ENCODE data around the gene PHACTR1.

PHACTR1 gene

GRCh38 chr6:13094781-13095425, 378.3 kb downstream of the PHACTR1 start:
- Histone ChIP-seq H3K36me3 (no peaks in the 10 kb centered on the region), H3K27me3 (no peaks in the 10 kb centered on the region), H3K4me1 (ENCODE audit: control insufficient read depth in 1 of 2, insufficient read depth in 1 of 2, low read depth in 1 of 2, low read length in 1 of 2) (no peaks in the 10 kb centered on the region), H3K27ac (no peak overlapping the region), H3K9me3 (no peaks in the 10 kb centered on the region), H3K4me3 (ENCODE audit: low read depth in 1 of 2, low read length in 1 of 2) (no peak overlapping the region)
- TF ChIP-seq CTCF (IDR thresholded peaks at IDR 0.05): no peak

DNA sequence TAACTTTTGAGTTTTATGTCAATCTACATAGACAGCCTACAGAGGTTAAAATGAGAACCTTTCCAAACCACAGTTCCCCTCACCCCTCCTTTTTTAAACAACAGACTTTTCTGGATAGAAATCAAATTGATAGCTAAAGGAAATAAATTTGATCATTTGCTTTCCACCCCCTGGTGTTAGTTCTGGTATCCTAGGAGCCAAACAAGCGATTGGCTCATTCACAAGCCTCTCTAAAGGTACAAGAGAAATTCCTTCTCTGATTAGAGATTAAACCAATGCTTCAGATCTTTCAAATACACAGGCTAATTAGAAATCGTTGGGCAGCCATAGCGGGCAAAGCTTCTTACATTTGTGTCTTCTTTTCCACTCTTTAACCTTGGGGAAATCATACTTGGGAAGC, 379.5 kb downstream of the PHACTR1 start:
- Histone ChIP-seq H3K4me3 (ENCODE audit: low read depth in 1 of 2, low read length in 1 of 2) (no peak overlapping the region), H3K27ac (no peak overlapping the region), H3K4me1 (ENCODE audit: control insufficient read depth in 1 of 2, insufficient read depth in 1 of 2, low read depth in 1 of 2, low read length in 1 of 2) (peaks cover 6 to 8% of the 10 kb centered on the region in 2 experiments), H3K9me3 (no peaks in the 10 kb centered on the region), H3K27me3 (no peaks in the 10 kb centered on the region), H3K36me3 (no peaks in the 10 kb centered on the region)
- no peak for TF ChIP-seq CTCF (IDR thresholded peaks at IDR 0.05)

GRCh38 chr6:13097454-13097853, 380.9 kb downstream of the PHACTR1 start:
- no peak overlapping the region for H3K4me3 ChIP-seq (ENCODE audit: low read depth in 1 of 2, low read length in 1 of 2)
- H3K36me3 ChIP-seq: no peaks in the 10 kb centered on the region
- TF ChIP-seq CTCF (IDR thresholded peaks at IDR 0.05): no peak
- H3K9me3 ChIP-seq: no peaks in the 10 kb centered on the region
- H3K4me1 ChIP-seq (ENCODE audit: control insufficient read depth in 1 of 2, insufficient read depth in 1 of 2, low read depth in 1 of 2, low read length in 1 of 2): peaks cover 16 to 19% of the 10 kb centered on the region in 2 experiments
- no peaks in the 10 kb centered on the region for H3K27me3 ChIP-seq
- H3K27ac ChIP-seq: no peak overlapping the region

DNA sequence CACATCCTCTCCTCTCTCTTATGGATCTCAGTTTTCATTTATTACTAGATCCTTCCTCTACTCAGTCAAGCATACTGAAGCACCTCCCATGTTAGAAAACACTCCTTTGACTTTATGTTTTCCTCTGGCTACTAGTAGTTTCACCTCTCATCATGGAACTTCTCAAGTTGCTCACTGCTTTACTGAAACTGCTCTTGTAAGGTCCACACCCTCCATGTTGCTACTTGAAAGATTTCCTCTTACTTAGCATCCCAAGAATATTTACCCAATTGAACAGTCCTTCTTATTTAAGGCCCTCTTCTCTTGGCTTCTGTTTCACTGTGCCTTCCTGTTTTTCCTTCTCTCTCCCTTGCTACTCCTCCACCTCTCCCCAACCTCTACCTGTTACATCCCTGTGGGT, 381.4 kb downstream of the PHACTR1 start:
- H3K9me3 ChIP-seq: no peaks in the 10 kb centered on the region
- H3K4me3 ChIP-seq (ENCODE audit: low read depth in 1 of 2, low read length in 1 of 2): no peak overlapping the region
- no peak for TF ChIP-seq CTCF (IDR thresholded peaks at IDR 0.05)
- no peak overlapping the region for H3K27ac ChIP-seq
- no peaks in the 10 kb centered on the region for H3K27me3 ChIP-seq
- peaks cover 16 to 19% of the 10 kb centered on the region in 2 experiments for H3K4me1 ChIP-seq (ENCODE audit: control insufficient read depth in 1 of 2, insufficient read depth in 1 of 2, low read depth in 1 of 2, low read length in 1 of 2)
- no peaks in the 10 kb centered on the region for H3K36me3 ChIP-seq

- H3K36me3 ChIP-seq: no peaks in the 10 kb centered on the region
- no peak overlapping the region for H3K4me3 ChIP-seq (ENCODE audit: low read depth in 1 of 2, low read length in 1 of 2)
- TF ChIP-seq CTCF (IDR thresholded peaks at IDR 0.05): no peak
- H3K27ac ChIP-seq: no peak overlapping the region
- H3K4me1 ChIP-seq (ENCODE audit: control insufficient read depth in 1 of 2, insufficient read depth in 1 of 2, low read depth in 1 of 2, low read length in 1 of 2): peaks cover 16 to 19% of the 10 kb centered on the region in 2 experiments
- H3K27me3 ChIP-seq: no peaks in the 10 kb centered on the region
- H3K9me3 ChIP-seq: no peaks in the 10 kb centered on the region
Measured at GRCh38 chr6:13098793-13099570, 382.4 kb downstream of the PHACTR1 start.
